CD14-positive monocyte (primary cell): ENCODE results near the gene MEF2D. TPM values are rescaled to one million over a fixed set of nuclear protein-coding genes. Genes with fewer than 3 reads are reported as not detected.

ENCODE experiments used
- DNase-seq, 3 donors: peaks; one replicate each; pipeline ENCODE4 v3.0.0-alpha.2; 2011 to 2022
- H2AFZ ChIP-seq: 2 replicates; pipeline ENCODE4 v1.6.0; 2012; ENCODE audit warnings: mild to moderate bottlenecking, low read depth, low read length, inconsistent platforms; ENCODE audit not compliant: insufficient read depth, poor library complexity, severe bottlenecking
- H3K27ac ChIP-seq, 2 donors: 1 replicate in 1 of 2; 2 replicates in 1 of 2; pipeline ENCODE4 v1.5.1; 2012 to 2013; ENCODE audit warnings: low read length in 2 of 2, control low read depth in 1 of 2, inconsistent platforms in 1 of 2, low read depth in 1 of 2, mild to moderate bottlenecking in 1 of 2
- H3K27me3 ChIP-seq, 2 donors: one replicate each; pipeline versions ENCODE4 v1.6.0 to v1.6.1; 2011 to 2013; ENCODE audit warnings: low read length in 2 of 2; ENCODE audit not compliant: control insufficient read depth in 2 of 2, insufficient read depth in 2 of 2
- H3K36me3 ChIP-seq, 2 donors: replicated peaks in 1 of 2; 1 replicate in 1 of 2; 2 replicates in 1 of 2; pipeline versions ENCODE4 v1.5.1 to v1.6.1; 2012 to 2013; ENCODE audit warnings: low read length in 2 of 2, control low read depth in 1 of 2, inconsistent platforms in 1 of 2, mild to moderate bottlenecking in 1 of 2; ENCODE audit not compliant: insufficient read depth in 2 of 2, control insufficient read depth in 1 of 2
- H3K4me1 ChIP-seq, 2 donors: 1 replicate in 1 of 2; 2 replicates in 1 of 2; pipeline versions ENCODE4 v1.5.1 to v1.6.1; 2012 to 2013; ENCODE audit warnings: low read length in 2 of 2, control low read depth in 1 of 2, inconsistent platforms in 1 of 2, mild to moderate bottlenecking in 1 of 2, moderate library complexity in 1 of 2; ENCODE audit not compliant: insufficient read depth in 2 of 2, control insufficient read depth in 1 of 2
- H3K4me2 ChIP-seq: replicated peaks from 2 replicates; pipeline ENCODE3; 2012; ENCODE audit warnings: low read length, moderate library complexity, mild to moderate bottlenecking; ENCODE audit not compliant: poor library complexity, severe bottlenecking; ENCODE audit errors: extremely low read depth
- H3K4me3 ChIP-seq, 3 experiments: fragments of 200-600 bp in 1 of 3; sonication (generic) in 1 of 3; replicated peaks in 1 of 3; 1 replicate in 2 of 3; 2 replicates in 1 of 3; pipeline ENCODE4 v1.5.1; 2011 to 2013; ENCODE audit warnings: low read length in 3 of 3, mild to moderate bottlenecking in 3 of 3, control low read depth in 2 of 3, low read depth in 2 of 3, inconsistent platforms in 1 of 3, moderate library complexity in 1 of 3
- H3K79me2 ChIP-seq: 2 replicates; pipeline ENCODE4 v1.6.0; 2012; ENCODE audit warnings: mild to moderate bottlenecking, control low read depth, inconsistent platforms, low read length, moderate library complexity; ENCODE audit not compliant: insufficient read depth
- H3K9ac ChIP-seq: 2 replicates; pipeline ENCODE4 v1.6.0; 2017; ENCODE audit warnings: low read length, mild to moderate bottlenecking; ENCODE audit not compliant: insufficient read depth, poor library complexity, severe bottlenecking
- H3K9me3 ChIP-seq, 2 donors: replicated peaks in 1 of 2; 1 replicate in 1 of 2; 2 replicates in 1 of 2; pipeline versions ENCODE4 v1.5.1 to v1.6.1; 2012 to 2013; ENCODE audit warnings: low read length in 2 of 2, control low read depth in 1 of 2; ENCODE audit not compliant: control insufficient read depth in 1 of 2, insufficient read depth in 1 of 2
- H4K20me1 ChIP-seq: 2 replicates; pipeline ENCODE4 v1.6.0; 2012; ENCODE audit warnings: mild to moderate bottlenecking, low read length, control low read depth, moderate library complexity; ENCODE audit not compliant: insufficient read depth
- H3K27ac Mint-ChIP-seq, 7 donors: one replicate each; pipeline ENCODE4 v1.8.0; 2020; ENCODE audit warnings: mild to moderate bottlenecking in 7 of 7, mixed read lengths in 7 of 7, moderate library complexity in 6 of 7, inconsistent platforms in 2 of 7
- H3K27me3 Mint-ChIP-seq, 3 donors: one replicate each; pipeline ENCODE4 v1.8.0; 2021 to 2022; ENCODE audit warnings: low read depth in 3 of 3, mild to moderate bottlenecking in 3 of 3, mixed read lengths in 3 of 3, moderate library complexity in 3 of 3, inconsistent platforms in 1 of 3
- H3K36me3 Mint-ChIP-seq, 2 donors: one replicate each; pipeline ENCODE4 v1.8.0; 2020; ENCODE audit warnings: mixed read lengths in 2 of 2, inconsistent platforms in 1 of 2, mild to moderate bottlenecking in 1 of 2
- H3K4me1 Mint-ChIP-seq: one replicate; pipeline ENCODE4 v1.8.0; 2020; ENCODE audit warnings: mild to moderate bottlenecking, mixed read lengths
- H3K4me3 Mint-ChIP-seq, 2 donors: one replicate each; pipeline ENCODE4 v1.8.0; 2020; ENCODE audit warnings: mild to moderate bottlenecking in 2 of 2, mixed read lengths in 2 of 2, moderate library complexity in 1 of 2
- H3K9me3 Mint-ChIP-seq, 7 donors: one replicate each; pipeline ENCODE4 v1.8.0; 2020 to 2022; ENCODE audit warnings: mixed read lengths in 7 of 7, mild to moderate bottlenecking in 6 of 7, moderate library complexity in 6 of 7, inconsistent platforms in 2 of 7
- CTCF ChIP-seq: fragments of 200-600 bp; IDR thresholded peaks from one replicate; pipeline ENCODE4 v1.8.0; 2022; ENCODE audit warnings: antibody characterized with exemption, mild to moderate bottlenecking
- WGBS: methylation state at CpG from one replicate; pipeline ENCODE4 v1.1.5; 2013; ENCODE audit warnings: missing lambda C conversion rate; ENCODE audit not compliant: insufficient coverage; 5-methylcytosine and 5-hydroxymethylcytosine counted together
- intact Hi-C, 2 donors: fragments of 100-400 bp; cut with micrococcal nuclease; formaldehyde crosslinking; loops; one replicate each; pipeline versions ENCODE4 v1.15.0 to v1.15.1; 2023
- polyA plus RNA-seq, 3 donors: library from polyadenylated mRNA; depleted of rRNA in 1 of 3; unstranded in 2 of 3; stranded (reverse) in 1 of 3; fragments of 300-500 nt in 2 of 3; fragments of >200 nt in 1 of 3; fragmentation: Illumina TruSeq in 2 of 3; gene quantifications; 1 replicate in 2 of 3; 2 replicates in 1 of 3; pipeline ENCODE4 v1.2.3, GENCODE V29; 2012 to 2021

Gene MEF2D
- polyA plus RNA-seq, 3 donors = 4.5 to 66.4 (median 8.0) TPM

- Mint-ChIP-seq H3K27ac (peak overlapping the region; percentile 54 to 95 (median 92)), H3K4me1 (peaks cover 97% of the 10 kb centered on the region), H3K27me3 (peaks cover 0 to 3% (median 2%) of the 10 kb centered on the region in 3 donors), H3K4me3 (peak overlapping the region in 1 of 2 donors; percentile 28), H3K9me3 (peaks cover 0 to 1% (median 0%) of the 10 kb centered on the region in 7 donors), H3K36me3 (peaks cover 25 to 27% of the 10 kb centered on the region in 2 donors)
- no peaks in the 10 kb centered on the region for H3K9me3 ChIP-seq
- intact Hi-C loops = loop anchor here in 1 of 2 donors (5.0 kb wide), 1 partner anchor 39 kb away; no protein-coding TSS in a partner anchor
- H3K4me1 ChIP-seq = peaks cover 76 to 90% of the 10 kb centered on the region in 2 donors
- peak overlapping the region; percentile 77 to 98 for H3K27ac ChIP-seq
- peak overlapping the region in 1 of 3 experiments; percentile 60 for H3K4me3 ChIP-seq
- no peak overlapping the region for H2AFZ ChIP-seq
- H3K79me2 ChIP-seq = peaks cover 100% of the 10 kb centered on the region
- H4K20me1 ChIP-seq = peaks cover 100% of the 10 kb centered on the region
- 70% methylated on average over 2 of the region's 5 CpGs for WGBS
- DNase-seq = no peak
- no peaks in the 10 kb centered on the region for H3K27me3 ChIP-seq
- peak overlapping the region; percentile 57 for H3K4me2 ChIP-seq
- peaks cover 0 to 19% of the 10 kb centered on the region in 2 donors for H3K36me3 ChIP-seq
- no peak for TF ChIP-seq CTCF
- H3K9ac ChIP-seq = peak overlapping the region; percentile 33
These were observed 11.9 kb downstream of the MEF2D start for GRCh38 chr1:156488566-156489165.

DNA sequence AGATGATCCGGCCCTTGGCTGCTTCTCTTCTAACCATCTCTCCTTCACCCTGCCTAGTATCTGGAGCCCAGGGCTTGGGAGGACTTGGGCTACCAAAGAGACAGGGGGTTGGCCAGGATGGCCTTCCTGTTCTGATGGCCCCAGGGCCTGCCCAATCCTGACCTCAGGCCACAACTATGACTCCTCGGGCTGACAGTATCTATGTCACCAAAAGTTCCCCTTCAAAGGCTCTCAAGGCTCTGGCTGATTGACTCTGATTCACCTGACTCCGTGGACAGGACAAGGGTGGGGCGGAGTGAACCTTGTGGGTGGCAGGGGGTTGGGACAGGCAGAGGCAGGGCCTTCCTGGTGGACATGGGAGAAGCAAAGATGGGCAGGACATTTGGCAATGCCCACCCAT lies 12.7 kb downstream of the MEF2D start:
- peak; percentile 50 to 85 (median 58) for DNase-seq
- H3K79me2 ChIP-seq = peaks cover 100% of the 10 kb centered on the region

More for the DNA sequence above, 12.7 kb downstream of the MEF2D start:
- Mint-ChIP-seq H3K27me3 (peaks cover 0 to 3% (median 2%) of the 10 kb centered on the region in 3 donors), H3K9me3 (peaks cover 0 to 1% (median 0%) of the 10 kb centered on the region in 7 donors), H3K4me1 (peaks cover 97% of the 10 kb centered on the region), H3K4me3 (no peak overlapping the region), H3K36me3 (peaks cover 31 to 33% of the 10 kb centered on the region in 2 donors), H3K27ac (peak overlapping the region; percentile 79 to 95 (median 85))
- Histone ChIP-seq H3K9me3 (no peaks in the 10 kb centered on the region), H4K20me1 (peaks cover 100% of the 10 kb centered on the region), H2AFZ (no peak overlapping the region), H3K9ac (no peak overlapping the region), H3K4me2 (no peak overlapping the region), H3K4me3 (no peak overlapping the region), H3K36me3 (peaks cover 6 to 27% of the 10 kb centered on the region in 2 donors), H3K27me3 (no peaks in the 10 kb centered on the region), H3K4me1 (peaks cover 74 to 90% of the 10 kb centered on the region in 2 donors), H3K27ac (peak overlapping the region; percentile 36 to 98)
- 100% methylated on average over 1 of the region's 4 CpGs for WGBS
- intact Hi-C loops = loop anchor here in 1 of 2 donors (5.0 kb wide), 1 partner anchor 39 kb away; no protein-coding TSS in a partner anchor
- no peak for TF ChIP-seq CTCF
